Measurements from ENCODE around the gene XRCC3.
A peak's percentile ranks its signal among the peaks of the same experiment; 100 is the strongest.

Gene XRCC3

GRCh38 chr14:103651585-103651984 is 63.7 kb downstream of the XRCC3 start:
- no peaks in the 10 kb centered on the region for H3K27me3 Mint-ChIP-seq
- peaks cover 23% of the 10 kb centered on the region for H3K4me1 Mint-ChIP-seq
- DNase-seq (ENCODE audit: low spot score in 2 of 2): no peak
- H3K27ac Mint-ChIP-seq (ENCODE audit: low read depth): no peak overlapping the region
- ATAC-seq (replicated peaks; ENCODE audit: extremely low read depth, poor library complexity, severe bottlenecking): no peak
- H3K9me3 Mint-ChIP-seq: no peaks in the 10 kb centered on the region
- peaks cover 40% of the 10 kb centered on the region for H3K36me3 Mint-ChIP-seq (ENCODE audit: insufficient read depth)
- H3K4me3 Mint-ChIP-seq: peak overlapping the region; percentile 29

- DNase-seq (ENCODE audit: low spot score in 2 of 2) (no peak), ATAC-seq (replicated peaks; ENCODE audit: extremely low read depth, poor library complexity, severe bottlenecking) (no peak)
- Mint-ChIP-seq H3K4me3 (no peak overlapping the region), H3K9me3 (no peaks in the 10 kb centered on the region), H3K36me3 (ENCODE audit: insufficient read depth) (peaks cover 29% of the 10 kb centered on the region), H3K4me1 (peaks cover 26% of the 10 kb centered on the region), H3K27me3 (no peaks in the 10 kb centered on the region), H3K27ac (ENCODE audit: low read depth) (no peak overlapping the region)
Measured at GRCh38 chr14:103650213-103650612, 65.0 kb downstream of the XRCC3 start.

- H3K36me3 Mint-ChIP-seq (ENCODE audit: insufficient read depth): peaks cover 18% of the 10 kb centered on the region
- no peak overlapping the region for H3K27ac Mint-ChIP-seq (ENCODE audit: low read depth)
- no peaks in the 10 kb centered on the region for H3K9me3 Mint-ChIP-seq
- DNase-seq (ENCODE audit: low spot score in 2 of 2) (no peak), ATAC-seq (replicated peaks; ENCODE audit: extremely low read depth, poor library complexity, severe bottlenecking) (no peak)
- peaks cover 32% of the 10 kb centered on the region for H3K4me1 Mint-ChIP-seq
- H3K4me3 Mint-ChIP-seq: no peak overlapping the region
- H3K27me3 Mint-ChIP-seq: no peaks in the 10 kb centered on the region
Measured at GRCh38 chr14:103649001-103649400, 66.2 kb downstream of the XRCC3 start.
